Trophoblast cell (in vitro differentiated cells and primary cell): ENCODE results near the gene VTI1A.

Experiments
- DNase-seq, 2 donors: peaks; one replicate each; pipeline ENCODE4 v3.0.0-alpha.2; 2016
- H2AFZ ChIP-seq: 2 replicates; pipeline ENCODE4 v1.6.1; 2013; ENCODE audit warnings: low read length, moderate library complexity, mild to moderate bottlenecking; ENCODE audit not compliant: insufficient read depth, poor library complexity
- H2AK5ac ChIP-seq: 2 replicates; pipeline ENCODE4 v1.6.1; 2013; ENCODE audit warnings: mild to moderate bottlenecking, low read length
- H2BK120ac ChIP-seq: 2 replicates; pipeline ENCODE4 v1.6.1; 2013; ENCODE audit warnings: low read length, mild to moderate bottlenecking, moderate library complexity; ENCODE audit not compliant: insufficient read depth, poor library complexity
- H2BK12ac ChIP-seq: 2 replicates; pipeline ENCODE4 v1.6.1; 2013; ENCODE audit warnings: mild to moderate bottlenecking, low read length, moderate library complexity
- H2BK5ac ChIP-seq: 2 replicates; pipeline ENCODE4 v1.6.1; 2013; ENCODE audit warnings: low read length, low read depth, moderate library complexity, mild to moderate bottlenecking; ENCODE audit not compliant: poor library complexity
- H3K14ac ChIP-seq: 2 replicates; pipeline ENCODE4 v1.6.1; 2013; ENCODE audit warnings: mild to moderate bottlenecking, low read length
- H3K18ac ChIP-seq: 2 replicates; pipeline ENCODE4 v1.6.1; 2013; ENCODE audit warnings: mild to moderate bottlenecking, low read length
- H3K23ac ChIP-seq: 2 replicates; pipeline ENCODE4 v1.6.1; 2013; ENCODE audit warnings: low read length
- H3K27ac ChIP-seq: 2 replicates; pipeline ENCODE4 v1.5.1; 2013; ENCODE audit warnings: low read depth, mild to moderate bottlenecking, inconsistent platforms, low read length, moderate library complexity
- H3K27me3 ChIP-seq: 2 replicates; pipeline ENCODE4 v1.6.1; 2013; ENCODE audit warnings: inconsistent platforms, mild to moderate bottlenecking, low read length, moderate library complexity; ENCODE audit not compliant: insufficient read depth
- H3K36me3 ChIP-seq, 2 experiments: 1 replicate in 1 of 2; 2 replicates in 1 of 2; pipeline ENCODE4 v1.6.1; 2013; ENCODE audit warnings: low read length in 2 of 2, mild to moderate bottlenecking in 2 of 2, moderate library complexity in 1 of 2; ENCODE audit not compliant: insufficient read depth in 2 of 2, control insufficient read depth in 1 of 2
- H3K4ac ChIP-seq: 2 replicates; pipeline ENCODE4 v1.6.1; 2013; ENCODE audit warnings: low read depth, mild to moderate bottlenecking, low read length, moderate library complexity
- H3K4me1 ChIP-seq, 2 experiments: 1 replicate in 1 of 2; 2 replicates in 1 of 2; pipeline ENCODE4 v1.6.1; 2013; ENCODE audit warnings: low read length in 2 of 2, mild to moderate bottlenecking in 2 of 2, moderate library complexity in 1 of 2; ENCODE audit not compliant: insufficient read depth in 2 of 2, control insufficient read depth in 1 of 2
- H3K4me2 ChIP-seq: 2 replicates; pipeline ENCODE4 v1.6.1; 2013; ENCODE audit warnings: inconsistent platforms, mild to moderate bottlenecking, low read length, moderate library complexity
- H3K4me3 ChIP-seq: 2 replicates; pipeline ENCODE4 v1.5.1; 2013; ENCODE audit warnings: mild to moderate bottlenecking, low read depth, low read length, inconsistent platforms
- H3K79me1 ChIP-seq: one replicate; pipeline ENCODE4 v1.6.1; 2013; ENCODE audit warnings: low read length
- H3K79me2 ChIP-seq: 2 replicates; pipeline ENCODE4 v1.6.1; 2013; ENCODE audit warnings: low read length, mild to moderate bottlenecking; ENCODE audit not compliant: control insufficient read depth, insufficient read depth, poor library complexity
- H3K9ac ChIP-seq: 2 replicates; pipeline ENCODE4 v1.6.1; 2013; ENCODE audit warnings: mild to moderate bottlenecking, low read length
- H3K9me3 ChIP-seq: 2 replicates; pipeline ENCODE4 v1.6.1; 2013; ENCODE audit warnings: low read depth, mild to moderate bottlenecking, control low read depth, inconsistent platforms, low read length; ENCODE audit not compliant: insufficient read depth
- H4K12ac ChIP-seq: 2 replicates; pipeline ENCODE4 v1.6.1; 2013; ENCODE audit warnings: low read depth, mild to moderate bottlenecking, low read length, moderate library complexity
- H4K8ac ChIP-seq: 2 replicates; pipeline ENCODE4 v1.6.1; 2013; ENCODE audit warnings: low read depth, mild to moderate bottlenecking, low read length, moderate library complexity
- H4K91ac ChIP-seq: one replicate; pipeline ENCODE4 v1.6.1; 2013; ENCODE audit warnings: low read depth, mild to moderate bottlenecking, low read length, moderate library complexity
- WGBS: extraction: QIAGEN DNeasy Blood & Tissue Kit; methylation state at CpG from one replicate; pipeline ENCODE4 v1.1.7; 2013; ENCODE audit warnings: missing lambda C conversion rate; ENCODE audit not compliant: insufficient read length, insufficient coverage; ENCODE audit errors: extremely low coverage; 5-methylcytosine and 5-hydroxymethylcytosine counted together

VTI1A gene

GRCh38 chr10:112438356-112438755 lies 8.7 kb upstream of the VTI1A start:
- Histone ChIP-seq H2BK120ac (no peak overlapping the region), H4K12ac (no peak overlapping the region), H3K9me3 (no peaks in the 10 kb centered on the region), H2AFZ (no peak overlapping the region), H3K4ac (no peak overlapping the region), H3K9ac (no peak overlapping the region), H3K36me3 (peaks cover 1 to 19% of the 10 kb centered on the region in 2 experiments), H3K79me2 (no peaks in the 10 kb centered on the region), H3K4me3 (no peak overlapping the region), H3K4me2 (no peak overlapping the region), H3K23ac (no peak overlapping the region), H2AK5ac (no peak overlapping the region), H3K27me3 (no peaks in the 10 kb centered on the region), H3K27ac (no peak overlapping the region), H3K14ac (no peak overlapping the region), H2BK5ac (no peak overlapping the region), H4K8ac (no peak overlapping the region), H2BK12ac (no peak overlapping the region), H3K79me1 (no peaks in the 10 kb centered on the region), H3K4me1 (no peaks in the 10 kb centered on the region), H4K91ac (no peak overlapping the region), H3K18ac (no peak overlapping the region)
- DNase-seq, result no peak
- WGBS, result no CpG with 5 or more reads among the region's 4 CpGs

- no CpG with 5 or more reads among the region's 1 CpG for WGBS
- Histone ChIP-seq H2BK120ac (no peak overlapping the region), H3K36me3 (peaks cover 1 to 24% of the 10 kb centered on the region in 2 experiments), H4K8ac (no peak overlapping the region), H3K79me1 (peaks cover 2% of the 10 kb centered on the region), H3K27me3 (no peaks in the 10 kb centered on the region), H3K4ac (no peak overlapping the region), H2AK5ac (no peak overlapping the region), H3K14ac (no peak overlapping the region), H3K4me2 (no peak overlapping the region), H3K9ac (no peak overlapping the region), H3K4me3 (no peak overlapping the region), H2BK5ac (no peak overlapping the region), H2AFZ (no peak overlapping the region), H4K12ac (no peak overlapping the region), H3K79me2 (peaks cover 3% of the 10 kb centered on the region), H3K27ac (no peak overlapping the region), H3K9me3 (no peaks in the 10 kb centered on the region), H3K4me1 (peaks cover 0 to 5% of the 10 kb centered on the region in 2 experiments), H3K18ac (no peak overlapping the region), H4K91ac (no peak overlapping the region), H2BK12ac (no peak overlapping the region), H3K23ac (no peak overlapping the region)
- no peak for DNase-seq
These were observed 5.5 kb upstream of the VTI1A start for GRCh38 chr10:112441520-112441919.

GRCh38 chr10:112442063-112442462 lies 5.0 kb upstream of the VTI1A start:
- H2BK5ac ChIP-seq, result no peak overlapping the region
- no peak overlapping the region for H3K23ac ChIP-seq
- H2BK120ac ChIP-seq, result no peak overlapping the region
- peaks cover 4% of the 10 kb centered on the region for H3K79me2 ChIP-seq
- no peak for DNase-seq
- no CpG with 5 or more reads among the region's 3 CpGs for WGBS
- H3K9ac ChIP-seq, result no peak overlapping the region
- no peak overlapping the region for H3K4ac ChIP-seq
- H3K79me1 ChIP-seq, result peaks cover 6% of the 10 kb centered on the region
- H4K91ac ChIP-seq, result no peak overlapping the region
- H3K14ac ChIP-seq, result no peak overlapping the region
- H3K4me1 ChIP-seq, result peaks cover 0 to 5% of the 10 kb centered on the region in 2 experiments
- H3K27ac ChIP-seq, result no peak overlapping the region
- H3K9me3 ChIP-seq, result no peaks in the 10 kb centered on the region
- H3K27me3 ChIP-seq, result no peaks in the 10 kb centered on the region
- no peak overlapping the region for H2AK5ac ChIP-seq
- H2BK12ac ChIP-seq, result no peak overlapping the region
- H4K8ac ChIP-seq, result no peak overlapping the region
- peaks cover 1 to 24% of the 10 kb centered on the region in 2 experiments for H3K36me3 ChIP-seq
- no peak overlapping the region for H4K12ac ChIP-seq
- no peak overlapping the region for H2AFZ ChIP-seq
- no peak overlapping the region for H3K18ac ChIP-seq
- no peak overlapping the region for H3K4me3 ChIP-seq
- no peak overlapping the region for H3K4me2 ChIP-seq

DNA sequence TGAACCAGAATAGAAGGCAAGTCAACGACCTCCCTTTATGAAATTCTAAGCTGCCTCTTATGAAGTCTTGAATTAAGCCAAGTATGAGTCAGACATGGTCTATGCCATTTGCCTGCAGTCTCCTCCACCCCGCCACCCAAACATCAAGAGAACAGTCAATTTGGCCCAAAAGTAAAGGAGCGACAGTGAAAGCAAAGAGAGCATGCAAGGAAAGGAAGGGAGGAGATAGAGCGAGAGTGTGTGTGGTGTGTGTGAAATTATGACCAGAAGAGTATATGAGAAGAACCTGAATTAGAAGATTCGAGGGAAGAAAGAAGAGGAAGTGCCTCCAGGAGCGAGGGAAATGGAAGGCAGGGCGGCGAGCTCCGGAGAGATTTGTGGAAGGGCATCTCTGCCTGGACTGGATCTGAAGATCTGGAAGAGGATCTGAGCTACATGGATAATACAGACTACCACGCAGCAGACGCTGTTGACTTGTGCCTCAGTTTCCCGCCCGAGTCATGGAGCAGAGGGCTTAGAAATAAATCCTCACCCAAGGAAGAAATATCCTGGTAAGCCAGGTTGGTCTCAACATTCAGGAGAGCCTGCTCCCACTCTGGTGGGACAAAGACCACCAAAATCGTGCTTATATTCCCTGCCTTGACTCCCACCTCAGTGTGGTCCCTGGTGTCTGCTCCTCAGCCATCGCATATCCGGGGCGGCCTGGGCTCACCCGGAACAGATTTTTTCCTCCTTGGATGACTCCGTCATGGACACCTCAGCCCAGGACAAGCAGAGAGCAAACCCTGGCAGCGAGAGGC lies 760 bp upstream of the VTI1A start:
- peak overlapping the region; percentile 64 for H3K4ac ChIP-seq
- H3K36me3 ChIP-seq, result peaks cover 0 to 13% of the 10 kb centered on the region in 2 experiments
- no peaks in the 10 kb centered on the region for H3K9me3 ChIP-seq
- peak overlapping the region; percentile 82 for H3K4me2 ChIP-seq
- no peaks in the 10 kb centered on the region for H3K27me3 ChIP-seq
- H3K79me1 ChIP-seq, result peaks cover 10% of the 10 kb centered on the region
- H3K4me3 ChIP-seq, result peak overlapping the region; percentile 97
- no peak overlapping the region for H3K23ac ChIP-seq
- H2AK5ac ChIP-seq, result no peak overlapping the region
- no CpG with 5 or more reads among the region's 20 CpGs for WGBS
- peaks cover 9% of the 10 kb centered on the region for H3K79me2 ChIP-seq
- peak overlapping the region; percentile 5 for H2BK5ac ChIP-seq
- H3K14ac ChIP-seq, result peak overlapping the region; percentile 17
- peak in 1 of 2 donors; percentile 17 for DNase-seq
- peak overlapping the region; percentile 36 for H3K18ac ChIP-seq
- peaks cover 0 to 5% of the 10 kb centered on the region in 2 experiments for H3K4me1 ChIP-seq
- peak overlapping the region; percentile 22 for H4K12ac ChIP-seq
- H2BK12ac ChIP-seq, result no peak overlapping the region
- peak overlapping the region; percentile 41 for H4K91ac ChIP-seq
- H2AFZ ChIP-seq, result peak overlapping the region; percentile 24
- peak overlapping the region; percentile 8 for H3K27ac ChIP-seq
- peak overlapping the region; percentile 96 for H3K9ac ChIP-seq
- H4K8ac ChIP-seq, result peak overlapping the region; percentile 97
- H2BK120ac ChIP-seq, result no peak overlapping the region
